ENCODE data around the gene ANAPC13.
A peak's percentile ranks its signal among the peaks of the same experiment; 100 is the strongest.

The ANAPC13 gene, protein sequence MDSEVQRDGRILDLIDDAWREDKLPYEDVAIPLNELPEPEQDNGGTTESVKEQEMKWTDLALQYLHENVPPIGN

DNA sequence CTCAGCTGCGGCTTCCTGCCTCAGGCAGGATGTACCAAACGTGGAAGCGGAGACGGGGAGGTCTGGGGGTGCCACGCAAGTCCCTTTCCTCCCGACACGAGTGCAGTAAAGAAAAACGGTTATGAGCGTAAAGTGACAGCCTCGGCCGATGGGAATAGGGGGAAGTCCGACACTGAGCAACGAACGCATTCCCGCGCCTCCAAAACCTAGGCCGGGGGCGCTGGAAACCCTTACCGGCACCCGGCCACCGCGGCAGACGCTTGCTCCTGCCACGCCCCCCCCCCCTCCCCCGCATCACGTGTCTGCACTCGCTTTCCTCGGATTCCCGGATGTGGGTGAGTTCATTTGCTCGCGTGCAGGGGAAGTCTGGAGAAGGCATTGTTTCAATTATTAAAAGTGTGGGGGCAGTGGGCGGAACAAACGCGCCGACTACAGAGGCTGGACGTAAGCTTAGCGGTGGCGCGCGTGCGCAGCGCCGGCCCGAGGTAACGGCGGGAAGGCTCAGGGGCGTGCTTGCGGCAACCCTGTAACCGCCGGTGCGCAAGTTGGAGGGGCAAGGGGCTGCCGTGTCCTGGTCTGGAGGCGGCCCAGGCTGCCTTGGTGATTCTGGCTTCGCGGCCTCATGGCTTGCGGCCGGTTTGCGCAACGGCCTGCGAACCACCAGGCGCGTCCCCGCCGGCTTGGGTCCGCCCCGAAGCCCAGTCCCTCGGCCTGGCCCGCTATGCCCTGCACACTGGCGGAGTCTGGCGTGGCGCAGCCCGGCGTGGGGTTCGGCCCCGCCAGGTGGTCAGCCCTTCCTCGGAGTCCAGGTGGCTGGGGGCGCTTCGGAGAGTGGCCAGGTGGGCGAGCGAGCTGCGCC is at the start of gene ANAPC13, which contains the start of gene CEP63:
ANAPC13 (minus strand) TSS at position 268 of the 859 bp plus-strand sequence. CDS start 3,081 bp downstream, outside the sequence.
CEP63 (plus strand) TSS at position 340 of the 859 bp plus-strand sequence. CDS start 9,264 bp downstream, outside the sequence.
- peak; percentile 93 for DNase-seq

DNA sequence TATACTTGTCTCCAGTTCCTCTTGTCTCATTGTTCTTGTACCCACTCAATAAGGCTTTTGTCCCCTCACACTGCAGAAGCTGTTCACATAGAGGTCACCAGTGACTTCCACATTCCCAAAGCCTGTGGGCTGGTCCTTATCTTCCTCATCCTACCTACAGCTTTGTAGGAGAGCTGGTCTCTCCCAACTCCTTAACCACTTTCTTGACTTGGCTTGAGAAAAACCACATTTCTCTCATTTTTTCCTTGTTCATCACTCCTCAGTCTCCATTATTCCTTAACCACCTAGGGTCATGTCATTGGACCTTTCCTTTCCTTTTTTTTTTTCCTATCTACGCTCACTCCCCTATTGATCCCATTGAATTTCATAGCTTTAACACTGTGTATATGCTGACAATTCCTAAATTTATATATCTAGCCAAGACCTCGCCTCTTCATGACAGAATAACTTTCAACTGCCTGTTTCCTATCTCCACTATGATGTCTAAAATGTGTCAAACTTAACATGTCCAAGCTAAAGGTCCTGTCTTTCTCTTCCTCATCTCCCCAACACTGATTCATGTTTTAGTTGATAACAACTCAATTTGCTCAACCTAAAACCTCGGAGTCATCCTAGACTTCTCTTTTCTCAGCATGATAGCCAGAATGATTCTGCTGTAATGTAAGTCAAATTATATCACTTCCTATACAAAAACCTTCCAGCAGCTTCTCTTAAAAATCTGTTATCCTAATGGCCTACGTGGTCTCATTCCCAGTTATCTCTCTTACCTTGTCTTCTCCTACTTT is 49.6 kb upstream of the ANAPC13 start:
- no peak for DNase-seq

DNA sequence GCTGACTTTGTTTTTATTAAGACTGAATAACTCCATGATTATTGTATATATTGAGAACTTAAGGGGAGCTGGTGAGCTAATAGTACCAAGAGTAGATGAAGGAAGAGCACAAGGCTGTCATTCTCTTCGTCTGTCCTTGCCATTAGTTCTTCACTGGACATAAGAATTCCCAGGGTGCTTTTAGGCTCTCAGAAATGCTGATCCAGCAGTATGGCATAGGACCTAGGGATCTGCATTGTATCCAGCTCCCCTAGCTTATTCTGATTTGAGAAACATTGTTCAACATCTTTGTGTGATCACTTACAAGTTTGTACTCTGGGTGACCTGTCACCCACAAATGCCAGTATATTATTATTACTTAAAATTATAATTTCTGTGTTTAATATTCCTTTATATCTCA is 47.7 kb upstream of the ANAPC13 start:
- DNase-seq, result no peak

DNA sequence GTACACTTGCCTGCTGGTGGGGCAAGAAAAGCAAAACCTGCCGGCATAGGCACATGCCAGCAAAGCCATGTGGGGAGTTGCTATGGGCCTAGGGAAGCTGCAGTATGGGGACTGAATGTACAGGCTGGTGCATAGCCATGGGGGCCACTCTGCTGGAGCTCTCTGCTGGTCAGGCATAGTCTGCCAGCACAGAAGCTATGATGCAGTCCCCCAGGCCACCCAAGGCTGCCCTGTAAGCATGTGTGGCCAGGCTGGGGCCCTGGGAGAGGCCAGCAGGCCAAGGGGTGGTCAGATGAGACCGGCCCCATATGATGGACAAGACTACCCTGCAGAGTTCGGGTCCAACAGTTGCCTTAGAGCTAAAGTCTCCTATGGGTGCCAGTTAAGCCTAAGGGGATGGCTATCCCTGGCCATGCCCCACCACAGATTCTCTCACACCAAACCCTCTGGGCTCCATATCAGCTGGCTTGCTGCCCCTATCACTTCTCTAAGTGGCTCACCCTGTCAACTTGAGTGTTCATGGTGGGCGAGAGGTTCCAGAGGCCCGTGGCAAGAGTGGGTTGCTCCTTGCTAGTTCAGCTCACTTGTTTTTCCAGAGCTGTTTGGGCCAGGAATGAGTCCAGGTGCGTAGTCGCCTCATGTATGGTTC is 41.9 kb upstream of the ANAPC13 start:
- no peak for DNase-seq

DNA sequence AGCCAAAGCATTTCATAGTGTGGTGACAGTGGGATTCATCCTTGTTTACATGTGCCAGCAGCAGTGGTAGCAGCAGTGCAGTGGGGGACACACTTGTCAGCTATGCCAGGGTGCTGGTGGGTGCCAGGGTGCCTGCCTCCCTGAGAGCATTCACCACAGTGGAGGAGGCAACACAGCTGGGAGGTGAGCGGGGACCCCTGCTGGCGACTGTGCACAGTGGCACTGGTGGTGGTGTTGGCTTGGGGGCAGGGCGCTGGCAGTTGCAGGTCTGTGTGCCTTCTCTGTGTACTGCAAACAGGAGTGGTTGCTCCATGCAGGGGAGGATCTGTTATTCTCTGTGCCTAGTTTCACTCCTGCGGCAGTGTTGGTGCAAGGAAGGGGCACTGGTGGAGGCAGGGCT is 41.3 kb upstream of the ANAPC13 start:
- no peak for DNase-seq

DNA sequence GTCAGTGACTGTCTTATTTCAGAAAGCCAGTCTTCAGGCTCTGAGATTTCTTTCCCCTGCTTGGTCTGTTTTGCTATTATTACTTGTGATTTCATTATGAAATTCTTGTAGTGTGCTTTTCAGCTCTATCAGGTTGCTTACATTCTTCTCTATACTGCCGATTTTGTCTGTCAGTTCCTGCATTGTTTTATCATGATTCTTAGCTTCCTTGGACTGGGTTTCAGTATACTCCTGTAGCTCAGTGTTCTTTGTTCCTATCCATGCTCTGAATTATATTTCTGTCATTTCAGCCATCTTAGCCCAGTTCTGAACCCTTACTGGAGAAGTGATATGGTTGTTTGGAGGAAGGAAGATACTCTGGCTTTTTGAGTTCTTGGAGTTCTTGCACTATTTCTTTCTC is 40.5 kb upstream of the ANAPC13 start:
- no peak for DNase-seq

DNA sequence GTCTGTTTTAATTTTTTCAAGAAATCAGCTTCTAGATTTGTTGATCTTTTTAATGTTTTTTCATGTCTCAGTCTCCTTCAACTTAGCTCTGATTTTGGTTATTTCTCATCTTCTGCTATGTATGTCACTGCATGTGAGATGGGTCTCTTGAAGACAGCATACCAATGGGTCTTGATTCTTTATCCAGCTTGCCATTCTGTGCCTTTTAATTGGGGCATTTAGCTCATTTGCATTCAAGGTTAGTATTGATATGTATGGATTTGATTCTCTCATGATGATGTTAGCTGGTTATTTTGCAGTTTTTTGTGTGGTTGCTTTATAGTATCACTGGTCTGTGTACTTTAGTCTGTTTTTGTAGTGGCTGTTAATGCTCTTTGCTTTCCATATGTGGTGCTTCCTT is 39.5 kb upstream of the ANAPC13 start:
- no peak for DNase-seq

DNA sequence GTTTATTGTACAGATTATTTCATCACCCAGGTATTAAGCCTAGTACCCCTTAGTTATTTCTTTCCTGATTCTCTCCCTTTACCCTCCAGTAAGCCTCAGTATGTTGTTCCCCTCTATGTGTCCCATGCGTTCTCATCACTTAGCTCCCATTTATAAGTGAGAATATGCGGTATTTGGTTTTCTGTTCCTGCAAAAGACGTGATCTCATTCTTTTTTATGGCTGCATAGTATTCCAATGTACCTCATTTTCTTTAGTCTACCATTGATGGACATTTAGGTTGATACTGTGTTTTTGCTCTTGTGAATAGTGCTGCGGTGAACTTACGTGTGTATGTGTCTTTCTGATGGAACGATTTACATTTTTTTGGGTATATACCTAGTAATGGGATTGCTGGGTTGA is 36.8 kb upstream of the ANAPC13 start:
- no peak for DNase-seq

DNA sequence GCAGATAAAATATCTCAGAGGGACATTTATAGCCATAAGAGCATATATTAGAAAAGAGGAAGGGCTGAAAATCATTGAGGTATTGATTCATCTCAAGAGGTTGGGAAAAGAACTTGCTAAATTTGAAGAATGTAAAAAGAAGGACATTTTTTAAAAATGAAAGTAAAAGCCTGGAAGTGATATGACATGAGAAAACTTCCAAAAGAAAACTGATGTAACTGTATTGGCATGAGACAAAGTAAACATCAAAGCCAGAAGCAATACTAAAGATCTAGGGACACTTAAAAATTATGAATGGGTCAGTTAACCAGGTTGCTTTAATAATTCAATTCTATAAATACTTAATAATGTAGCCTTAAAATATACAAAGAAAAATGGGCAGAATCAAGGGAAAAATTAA is 32.0 kb upstream of the ANAPC13 start:
- no peak for DNase-seq

DNA sequence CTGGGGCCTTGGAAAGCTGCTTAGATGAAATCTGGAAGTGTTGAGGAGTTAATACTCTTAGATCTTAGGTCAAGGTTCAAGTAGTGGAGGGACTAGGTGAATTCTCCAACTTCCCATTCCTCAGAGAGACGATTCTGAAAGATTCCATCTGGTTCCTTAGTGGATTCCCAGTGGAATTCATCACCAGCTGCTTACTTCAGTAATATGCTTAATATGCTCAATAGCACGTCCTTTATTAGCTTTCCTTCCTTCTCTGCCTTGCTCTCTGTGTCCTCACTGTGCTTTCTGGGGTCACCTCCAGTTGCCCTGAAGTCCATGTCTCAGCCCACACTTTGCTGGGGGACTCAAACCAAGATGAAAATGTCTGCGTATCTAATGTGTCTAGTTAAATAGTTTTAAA is 31.1 kb upstream of the ANAPC13 start:
- DNase-seq, result no peak

DNA sequence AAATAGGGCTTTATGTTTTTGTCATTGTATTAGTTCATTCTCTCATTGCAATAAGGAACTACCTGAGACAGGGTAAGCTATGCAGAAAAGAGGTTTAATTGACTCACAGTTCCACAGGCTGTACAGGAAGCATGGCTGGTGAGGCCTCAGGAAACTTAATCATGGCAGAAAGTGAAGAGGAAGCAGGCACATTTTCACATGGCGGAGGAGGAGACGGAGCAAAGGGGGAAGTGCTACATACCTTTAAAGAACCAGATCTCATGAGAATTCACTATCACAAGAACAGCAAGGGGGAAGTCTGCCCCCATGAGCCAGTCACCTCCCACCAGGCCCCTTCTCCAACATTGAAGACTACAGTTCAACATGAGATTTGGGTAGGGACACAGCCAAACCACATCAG is 25.7 kb upstream of the ANAPC13 start:
- DNase-seq, result no peak

DNA sequence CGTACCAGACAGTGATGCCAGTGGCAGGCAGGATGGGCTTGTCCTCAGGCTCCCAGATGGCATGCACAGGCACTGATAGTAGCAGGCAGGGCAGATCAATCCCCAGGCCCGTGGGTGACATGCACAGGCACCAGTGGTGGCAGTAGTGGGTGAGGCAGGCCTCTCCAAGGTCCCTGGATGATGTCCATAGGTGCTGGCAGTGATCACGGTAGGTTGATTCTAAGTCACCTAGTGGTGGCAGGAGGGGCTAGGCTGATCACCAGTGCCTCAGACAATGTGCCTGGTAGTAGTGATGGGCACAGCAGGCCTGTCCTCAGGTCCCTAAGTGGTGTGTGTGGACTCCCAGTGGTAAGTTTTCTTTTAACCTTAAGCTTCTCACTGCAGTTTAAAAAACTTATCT is 19.7 kb upstream of the ANAPC13 start:
- no peak for DNase-seq

DNA sequence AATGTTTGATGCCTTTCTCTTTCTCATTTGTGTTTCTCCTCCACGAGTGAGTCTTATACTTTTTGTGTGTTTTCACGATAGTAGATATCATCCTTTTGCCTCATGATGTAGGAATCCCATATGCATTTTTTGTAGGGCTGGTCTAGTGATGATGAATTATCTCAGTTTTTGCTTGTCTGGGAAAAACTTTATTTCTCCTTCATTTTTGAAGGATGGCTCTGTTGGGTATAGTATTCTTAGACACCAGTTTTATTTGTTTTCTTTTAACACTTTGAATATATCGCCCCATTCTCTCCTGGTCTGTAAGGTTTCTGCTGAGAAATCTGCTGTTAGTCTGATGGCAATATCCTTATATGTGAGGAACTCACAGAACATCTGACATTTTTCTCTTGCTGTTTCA is 18.3 kb upstream of the ANAPC13 start:
- DNase-seq, result no peak

DNA sequence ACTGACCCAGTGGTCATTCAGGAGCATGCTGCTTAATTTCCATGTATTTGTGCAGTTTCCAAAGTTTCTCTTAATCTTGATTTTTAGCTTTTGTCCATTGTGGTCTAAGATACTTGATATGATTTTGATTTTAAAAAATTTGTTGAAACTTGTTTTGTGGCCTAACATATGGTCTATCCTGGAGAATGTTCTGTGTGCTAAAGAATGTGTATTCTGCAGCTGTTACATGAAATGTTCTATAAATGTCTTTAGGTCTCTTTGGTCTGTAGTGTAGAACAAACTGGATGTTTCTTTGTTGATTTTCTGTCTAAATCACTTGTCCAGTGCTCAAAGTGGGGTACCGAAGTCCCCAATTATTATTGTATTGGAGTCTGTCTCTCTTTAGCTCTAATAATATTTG is 17.5 kb upstream of the ANAPC13 start:
- DNase-seq, result no peak

DNA sequence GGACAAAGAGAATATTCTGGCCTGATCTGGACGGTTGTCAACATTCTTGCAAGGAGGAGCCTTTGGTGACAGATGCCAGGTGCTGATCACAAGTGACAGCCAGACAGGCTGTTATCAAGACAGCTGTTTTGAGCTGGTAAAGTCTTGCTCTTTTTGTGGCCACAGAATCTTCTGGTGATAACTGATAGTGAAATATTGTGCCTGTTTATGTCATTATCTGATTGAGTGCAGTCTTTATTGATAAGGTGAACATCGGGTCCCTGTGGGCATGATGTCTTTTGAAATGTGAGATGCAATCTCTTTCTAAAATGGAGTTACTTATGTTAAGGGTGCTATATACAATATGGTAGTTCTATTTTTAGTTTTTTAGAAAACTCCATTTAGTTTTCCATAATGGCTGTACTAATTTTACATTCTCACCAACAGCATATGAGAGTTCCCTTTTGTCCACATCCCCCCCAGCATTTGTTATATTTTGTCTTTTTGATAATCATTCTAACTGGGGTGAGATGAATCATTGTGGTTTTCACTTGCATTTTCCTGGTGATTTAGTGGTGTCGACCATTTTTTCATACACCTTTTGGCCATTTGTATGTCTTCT is 10.8 kb upstream of the ANAPC13 start:
- DNase-seq, result no peak

DNA sequence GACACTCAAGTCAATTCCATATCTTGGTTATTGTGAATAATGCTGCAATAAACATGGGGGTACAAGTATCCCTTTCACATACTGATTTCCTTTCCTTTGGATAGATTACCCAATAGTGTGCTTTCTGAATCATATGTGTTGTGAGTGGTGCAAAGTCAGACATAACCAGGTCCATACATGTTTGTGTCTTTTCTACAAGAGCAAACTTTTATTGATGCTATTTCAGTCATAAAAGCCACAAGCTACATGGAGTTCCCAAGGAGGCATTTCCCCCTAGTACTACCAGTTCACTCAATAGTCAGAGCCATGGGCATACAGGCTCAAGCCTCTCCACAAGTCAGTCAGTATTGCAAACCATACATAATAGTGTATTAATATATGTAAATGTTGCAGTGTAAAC is 10.2 kb upstream of the ANAPC13 start:
- DNase-seq, result no peak

DNA sequence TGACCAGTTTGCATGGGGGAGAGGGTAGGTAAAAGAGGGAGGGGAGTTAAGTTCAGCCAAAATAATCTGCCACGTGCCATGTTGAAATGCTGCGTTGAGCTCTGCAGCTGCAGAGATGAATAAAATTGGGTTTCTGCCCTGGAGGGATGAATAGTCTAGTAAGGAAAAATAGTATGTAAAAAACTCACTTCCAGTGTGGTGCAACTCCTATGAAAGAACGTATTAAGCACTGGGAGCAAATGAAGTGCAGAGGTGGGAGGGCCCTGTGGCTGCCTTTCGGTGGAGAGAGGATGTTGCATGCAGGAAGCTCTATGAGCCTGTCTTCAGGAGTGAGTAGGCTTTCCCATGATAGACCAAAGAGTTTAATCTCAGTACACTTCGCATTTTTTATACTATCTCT is 8.7 kb upstream of the ANAPC13 start:
- no peak for DNase-seq

DNA sequence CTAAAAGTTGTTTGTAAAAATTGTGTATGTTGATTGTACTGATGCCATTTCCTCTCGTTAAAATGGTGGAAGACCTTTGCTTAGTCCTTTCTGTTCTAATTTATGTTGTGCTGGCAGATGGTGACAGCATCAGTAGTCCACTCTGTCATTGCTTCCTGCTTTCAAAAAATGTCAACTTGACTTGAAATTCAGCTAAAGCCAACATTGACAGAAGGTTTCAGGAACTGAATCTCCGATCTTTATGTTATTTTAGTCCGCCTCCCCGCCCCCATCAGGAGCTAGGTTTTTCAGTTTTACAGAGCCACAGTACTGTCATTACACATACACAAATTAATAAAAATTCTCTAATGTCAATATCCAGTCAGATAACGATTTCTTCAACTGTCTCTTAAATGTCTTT is 1.6 kb upstream of the ANAPC13 start:
- DNase-seq, result no peak

DNA sequence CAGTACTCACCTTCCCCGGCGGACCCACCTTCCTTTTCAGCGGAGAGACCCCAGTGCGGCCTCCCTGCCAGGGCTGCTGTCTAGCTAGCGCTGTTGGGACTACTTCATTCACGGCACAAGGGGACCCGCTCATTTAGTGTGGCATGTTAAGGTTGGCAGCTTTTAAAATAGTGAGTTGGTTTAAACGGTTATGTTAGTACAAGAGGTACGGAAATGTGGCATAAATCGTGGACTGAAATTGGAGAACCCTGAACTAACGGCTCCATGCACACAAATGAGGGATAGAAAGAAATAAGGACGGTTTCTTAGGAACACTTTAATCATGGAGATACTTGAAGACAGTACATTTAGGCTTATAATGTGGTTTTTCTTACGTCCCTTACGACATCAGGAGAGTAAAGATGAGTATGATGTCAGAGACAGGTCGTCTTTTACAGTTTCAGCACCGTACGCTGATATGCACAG is 824 bp upstream of the ANAPC13 start:
- DNase-seq, result no peak

DNA sequence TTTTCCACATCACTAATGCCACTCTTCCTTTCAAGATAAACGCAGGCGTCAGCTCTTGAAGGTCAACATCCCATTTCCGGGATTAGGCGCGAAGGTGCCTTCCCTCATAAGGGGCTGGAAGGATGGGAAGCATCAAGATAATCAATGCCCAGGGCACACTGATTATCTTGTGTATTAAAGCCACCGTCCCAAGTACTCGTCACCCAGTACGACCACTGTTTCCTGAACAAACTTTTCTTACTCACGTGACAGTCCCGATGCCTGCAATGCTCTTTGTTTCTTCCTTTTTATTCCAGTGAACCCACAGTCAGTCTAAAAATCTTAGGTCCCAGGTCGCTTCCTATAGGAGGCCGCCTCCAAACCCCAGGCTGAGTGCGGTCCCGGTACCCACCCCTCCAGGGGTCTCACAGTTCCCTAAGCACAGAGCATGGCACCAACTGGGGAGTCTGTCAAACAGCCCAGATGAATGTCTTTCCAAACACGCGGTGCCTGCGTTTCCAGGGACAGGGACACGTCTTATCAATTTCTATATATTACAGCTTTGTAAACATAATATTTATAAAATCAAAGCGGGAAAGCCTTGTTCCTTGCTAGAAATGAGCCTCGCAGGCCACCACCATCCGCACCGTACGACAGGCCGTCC is 589 bp downstream of the ANAPC13 start:
- no peak for DNase-seq

DNA sequence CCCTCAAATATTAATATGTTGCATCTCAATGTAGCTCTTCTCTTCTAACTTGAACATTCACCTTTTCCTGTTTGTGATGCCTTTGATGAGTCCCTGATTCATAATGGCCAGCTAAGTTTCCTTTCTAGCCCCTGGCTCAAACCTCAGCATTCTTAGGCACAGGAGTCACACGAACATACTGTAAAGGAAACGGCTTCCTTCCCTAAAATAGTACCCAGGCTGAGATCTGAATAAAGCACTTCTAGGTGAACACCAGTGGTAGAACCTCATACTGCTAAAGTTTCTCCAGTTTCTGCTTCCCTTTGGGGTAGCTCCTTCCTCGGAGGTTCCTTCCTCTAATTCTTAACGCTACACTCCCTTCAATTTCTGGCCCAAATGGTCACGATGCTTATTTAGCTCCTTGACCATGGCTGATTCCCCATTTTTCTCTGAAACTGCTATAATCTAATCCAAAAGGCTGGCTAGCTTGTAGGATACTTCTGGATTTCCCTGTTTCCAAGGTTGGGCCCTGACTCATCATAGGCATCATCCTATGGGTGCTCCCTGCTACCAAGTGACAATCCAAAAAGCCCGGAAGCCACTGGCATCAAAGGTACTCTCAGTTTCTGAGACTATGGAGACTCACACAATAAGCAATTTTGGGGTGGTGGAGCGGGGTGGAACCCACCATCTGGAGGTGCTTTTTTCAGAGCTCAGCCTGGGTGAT is 2.4 kb downstream of the ANAPC13 start:
- no peak for DNase-seq

DNA sequence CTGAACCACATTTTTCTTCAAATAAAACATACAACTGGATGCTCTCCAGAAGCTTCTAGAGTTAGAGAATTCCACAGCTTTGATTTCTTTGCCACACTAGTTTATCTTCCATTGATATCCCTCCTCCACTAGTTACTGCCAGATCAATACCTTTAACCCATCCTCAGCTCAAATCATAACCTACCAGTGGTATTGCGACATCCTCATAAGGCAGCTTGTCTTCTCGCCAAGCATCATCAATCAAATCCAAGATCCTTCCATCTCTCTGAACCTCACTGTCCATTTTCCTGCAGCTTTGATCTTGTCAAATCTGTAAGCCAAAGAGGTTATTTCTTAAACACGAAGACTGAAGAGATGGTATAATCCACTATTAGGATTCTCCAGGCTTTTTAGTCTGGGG is 3.2 kb downstream of the ANAPC13 start:
- DNase-seq, result no peak
